ENCODE results near the gene PSMA6.

- TF ChIP-seq CTCF (IDR thresholded peaks at IDR 0.05) (no peak), EP300 (IDR thresholded peaks at IDR 0.05) (no peak), POLR2AphosphoS5 (IDR thresholded peaks at IDR 0.05) (no peak)
These were observed 61.4 kb downstream of the PSMA6 start for GRCh38 chr14:35353409-35354172.

Data from gastroesophageal sphincter (tissue), 3 donors.